Skeletal muscle satellite cell (primary cell): ENCODE measurements around the gene PP2D1.
"Not testable (repeated sequence)": the region's sequence is repeated elsewhere in the genome, so short reads cannot be mapped to it uniquely, and the experiment has no call there.

Experiments
- H3K27me3 ChIP-seq: 2 replicates; pipeline ENCODE4 v1.7.0; 2013; ENCODE audit warnings: low read length; ENCODE audit not compliant: control insufficient read depth, insufficient read depth
- H3K36me3 ChIP-seq: 2 replicates; pipeline ENCODE4 v1.7.0; 2013; ENCODE audit warnings: mild to moderate bottlenecking, control low read depth, low read length; ENCODE audit not compliant: insufficient read depth
- H3K4me1 ChIP-seq: 2 replicates; pipeline ENCODE4 v1.7.0; 2013; ENCODE audit warnings: low read length; ENCODE audit not compliant: control insufficient read depth, insufficient read depth
- H3K4me2 ChIP-seq: 2 replicates; pipeline ENCODE4 v1.7.0; 2013; ENCODE audit warnings: mild to moderate bottlenecking, low read length
- H3K4me3 ChIP-seq: 2 replicates; pipeline ENCODE4 v1.7.0; 2013; ENCODE audit warnings: low read length
- H3K9ac ChIP-seq: 2 replicates; pipeline ENCODE4 v1.7.0; 2013; ENCODE audit warnings: mild to moderate bottlenecking, low read depth, low read length, moderate library complexity
- H3K9me3 ChIP-seq: replicated peaks from 2 replicates; pipeline ENCODE4 v1.7.0; 2013; ENCODE audit warnings: mild to moderate bottlenecking, control low read depth, low read length

Gene PP2D1

DNA sequence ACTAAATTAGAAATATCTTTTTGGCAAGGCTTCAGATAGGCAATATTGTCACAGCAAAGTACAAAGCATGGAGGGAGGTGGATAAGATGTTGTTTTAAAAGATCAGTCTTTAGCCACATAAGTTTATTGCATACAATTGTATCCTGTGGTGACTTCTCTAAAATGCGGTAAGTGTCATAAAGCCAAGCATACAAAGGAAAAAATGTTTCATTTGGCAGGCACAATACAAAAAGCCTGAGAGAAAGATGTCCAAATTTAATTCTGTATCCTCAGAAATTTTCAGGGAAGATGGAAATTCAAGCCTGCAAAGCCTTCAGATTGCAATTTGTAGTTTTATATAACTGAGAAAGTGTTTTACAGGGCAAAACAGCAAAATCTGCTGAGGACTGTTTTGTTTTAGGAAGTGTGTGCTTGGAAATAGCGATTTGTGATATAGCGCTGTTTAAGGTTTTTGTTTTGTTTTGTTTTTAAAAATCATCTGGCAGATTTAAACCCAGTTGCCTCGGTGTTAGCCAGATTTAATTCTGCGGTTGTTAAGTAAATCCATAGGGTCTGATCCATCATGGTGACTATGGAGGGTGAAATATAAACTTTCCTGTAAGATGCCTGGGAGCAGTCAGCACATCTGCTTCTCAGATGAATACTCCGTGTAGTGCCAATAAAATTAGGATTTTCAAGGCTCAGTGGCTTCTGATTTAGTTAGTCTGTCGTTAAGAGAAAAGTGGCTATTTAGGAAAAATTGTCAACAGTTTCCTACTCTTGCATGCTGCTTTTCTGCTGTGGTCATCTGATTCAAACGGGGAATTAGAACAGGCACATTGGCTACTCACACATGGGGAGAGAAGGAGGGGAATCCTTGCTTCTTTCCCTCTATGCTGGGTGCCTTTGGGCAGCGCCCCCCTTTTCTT lies 36.2 kb upstream of the PP2D1 start:
- Histone ChIP-seq H3K9me3 (no peaks in the 10 kb centered on the region), H3K36me3 (no peaks in the 10 kb centered on the region), H3K27me3 (no peaks in the 10 kb centered on the region), H3K4me1 (peaks cover 28% of the 10 kb centered on the region), H3K4me3 (peak overlapping the region; percentile 7), H3K4me2 (peak overlapping the region; percentile 55), H3K9ac (peak overlapping the region; percentile 41)

DNA sequence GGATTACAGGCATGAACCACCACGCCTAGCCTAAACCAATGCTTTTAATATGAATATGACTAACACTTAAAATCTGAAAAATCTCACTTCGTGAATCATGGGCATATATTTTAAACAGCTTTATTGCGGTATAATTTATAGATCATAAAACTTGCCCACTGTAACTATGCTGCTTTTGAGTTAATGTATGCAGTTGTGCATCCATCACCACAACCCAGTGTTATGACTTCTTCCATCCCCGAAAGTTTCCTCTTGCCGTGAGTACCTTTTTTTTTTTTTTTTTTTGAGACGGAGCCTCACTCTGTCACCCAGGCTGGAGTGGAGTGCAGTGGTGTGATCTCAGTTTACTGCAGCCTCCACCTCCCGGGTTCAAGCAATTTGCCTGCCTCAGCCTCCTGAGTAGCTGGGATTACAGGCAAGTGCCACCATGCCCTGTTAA lies 35.3 kb upstream of the PP2D1 start:
- no peak overlapping the region for H3K4me3 ChIP-seq
- no peak overlapping the region for H3K9ac ChIP-seq
- peak overlapping the region; percentile 55 for H3K4me2 ChIP-seq
- no peaks in the 10 kb centered on the region for H3K36me3 ChIP-seq
- peaks cover 31% of the 10 kb centered on the region for H3K4me1 ChIP-seq
- H3K9me3 ChIP-seq: no peaks in the 10 kb centered on the region
- no peaks in the 10 kb centered on the region for H3K27me3 ChIP-seq

DNA sequence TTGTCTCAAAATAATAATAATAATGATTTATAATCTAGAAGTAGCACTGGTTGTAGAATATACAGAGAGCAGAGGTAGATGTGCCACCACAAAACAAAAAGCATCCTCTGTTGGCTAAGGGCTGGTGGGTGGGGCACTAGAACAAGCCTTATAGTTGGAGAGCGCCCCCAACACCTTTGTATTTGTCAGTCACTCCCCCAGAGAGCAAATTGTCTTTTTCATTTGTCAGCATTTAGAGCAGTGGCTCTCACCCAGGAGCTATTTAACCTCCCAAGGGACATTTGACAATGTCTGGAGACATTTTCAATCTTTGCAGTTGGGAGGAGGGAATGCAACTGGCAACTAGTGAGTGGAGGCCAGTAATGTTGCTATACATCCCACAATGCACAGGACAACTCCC lies 34.5 kb upstream of the PP2D1 start:
- no peaks in the 10 kb centered on the region for H3K36me3 ChIP-seq
- H3K4me1 ChIP-seq: peaks cover 34% of the 10 kb centered on the region

DNA sequence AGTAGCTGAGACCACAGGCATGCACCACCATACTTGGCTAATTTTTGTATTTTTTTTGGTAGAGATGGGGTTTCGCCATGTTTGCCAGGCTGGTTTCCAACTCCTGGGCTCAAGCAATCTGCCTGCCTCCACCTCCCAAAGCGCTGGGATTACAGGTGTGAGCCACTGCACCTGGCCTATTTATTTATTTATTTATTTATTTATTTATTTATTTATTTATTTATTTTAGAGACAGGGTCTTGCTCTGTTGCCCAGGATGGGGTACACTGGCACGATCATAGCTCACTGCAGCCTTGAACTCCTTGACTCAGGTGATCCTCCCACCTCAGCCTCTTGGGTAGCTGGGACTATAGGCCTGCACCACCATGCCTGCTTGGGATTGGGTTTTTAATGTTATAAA lies 33.1 kb upstream of the PP2D1 start:
- not testable (repeated sequence) for H3K9me3 ChIP-seq, H3K4me2 ChIP-seq, H3K4me3 ChIP-seq, H3K27me3 ChIP-seq, H3K36me3 ChIP-seq, H3K9ac ChIP-seq
- H3K4me1 ChIP-seq: peaks cover 37% of the 10 kb centered on the region

More for the DNA sequence above, 34.5 kb upstream of the PP2D1 start:
- H3K4me3 ChIP-seq: no peak overlapping the region
- H3K9me3 ChIP-seq: no peaks in the 10 kb centered on the region
- no peak overlapping the region for H3K9ac ChIP-seq
- H3K27me3 ChIP-seq: no peaks in the 10 kb centered on the region
- no peak overlapping the region for H3K4me2 ChIP-seq

DNA sequence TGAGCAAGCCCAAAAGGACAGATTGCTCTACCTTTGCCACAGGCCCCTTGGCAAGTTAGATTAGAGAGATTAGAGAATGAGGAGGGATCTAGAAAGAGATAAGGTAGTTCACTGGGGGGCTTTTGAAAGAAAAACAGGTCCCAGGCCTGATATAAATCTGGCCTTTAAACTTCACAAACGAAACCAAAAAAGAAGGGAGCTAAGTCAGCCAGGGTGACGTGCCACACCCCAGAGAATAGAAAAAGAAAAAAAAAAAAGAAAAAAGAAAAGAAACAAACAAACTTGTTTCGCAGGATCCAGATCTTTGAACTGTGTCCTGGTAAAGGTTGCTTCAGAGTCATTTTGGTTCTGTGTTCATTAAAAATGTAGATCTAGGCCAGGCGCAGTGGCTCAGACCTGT lies 31.8 kb upstream of the PP2D1 start:
- peak overlapping the region; percentile 41 for H3K9ac ChIP-seq
- H3K4me1 ChIP-seq: peaks cover 39% of the 10 kb centered on the region
- peak overlapping the region; percentile 60 for H3K4me2 ChIP-seq
- no peaks in the 10 kb centered on the region for H3K36me3 ChIP-seq
- H3K4me3 ChIP-seq: no peak overlapping the region
- no peaks in the 10 kb centered on the region for H3K9me3 ChIP-seq
- H3K27me3 ChIP-seq: no peaks in the 10 kb centered on the region

DNA sequence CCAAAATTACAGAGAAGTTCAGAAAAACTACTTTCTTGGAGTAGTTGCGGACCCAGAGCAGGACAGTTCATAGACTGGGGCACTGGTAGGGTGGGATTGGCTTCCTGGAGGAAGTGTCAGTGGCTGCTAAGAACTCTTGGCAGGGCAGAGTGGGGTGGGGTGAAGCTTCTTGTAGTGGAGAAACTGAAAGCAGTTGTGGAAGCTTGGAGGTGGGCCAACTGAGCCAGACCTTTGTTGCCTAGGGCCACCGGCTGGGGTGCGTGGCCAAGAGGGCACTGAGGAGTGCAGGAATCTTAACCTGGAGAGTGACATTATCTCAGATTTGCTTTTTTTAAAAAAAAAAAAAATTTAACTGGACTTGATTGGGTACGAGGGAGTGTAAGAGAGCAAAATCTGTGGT lies 31.3 kb upstream of the PP2D1 start:
- Histone ChIP-seq H3K4me3 (peak overlapping the region; percentile 20), H3K4me1 (peaks cover 39% of the 10 kb centered on the region), H3K36me3 (no peaks in the 10 kb centered on the region), H3K4me2 (peak overlapping the region; percentile 60), H3K27me3 (no peaks in the 10 kb centered on the region), H3K9ac (peak overlapping the region; percentile 41), H3K9me3 (no peaks in the 10 kb centered on the region)

DNA sequence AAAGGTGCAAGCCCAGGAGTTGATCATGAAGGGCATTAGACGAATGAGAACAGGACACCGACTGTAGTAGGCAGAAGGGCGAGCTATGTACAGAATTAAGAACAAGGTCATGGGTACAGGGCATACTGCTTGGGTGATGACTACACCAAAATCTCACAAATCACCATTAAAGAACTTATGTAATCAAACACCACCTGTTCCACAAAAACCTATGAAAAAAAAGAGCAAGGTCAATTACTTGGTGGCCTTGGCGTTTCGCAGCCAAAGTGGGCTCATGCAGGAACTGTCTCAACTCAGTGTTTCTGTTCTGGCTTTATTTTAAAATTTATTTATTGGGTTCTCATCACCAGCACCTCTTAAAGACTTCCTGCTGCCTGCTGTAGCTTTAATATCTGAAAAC lies 30.3 kb upstream of the PP2D1 start:
- H3K4me1 ChIP-seq: peaks cover 28% of the 10 kb centered on the region
- H3K9me3 ChIP-seq: no peaks in the 10 kb centered on the region
- H3K4me3 ChIP-seq: no peak overlapping the region
- H3K9ac ChIP-seq: no peak overlapping the region
- peak overlapping the region; percentile 98 for H3K4me2 ChIP-seq
- no peaks in the 10 kb centered on the region for H3K27me3 ChIP-seq
- H3K36me3 ChIP-seq: no peaks in the 10 kb centered on the region

DNA sequence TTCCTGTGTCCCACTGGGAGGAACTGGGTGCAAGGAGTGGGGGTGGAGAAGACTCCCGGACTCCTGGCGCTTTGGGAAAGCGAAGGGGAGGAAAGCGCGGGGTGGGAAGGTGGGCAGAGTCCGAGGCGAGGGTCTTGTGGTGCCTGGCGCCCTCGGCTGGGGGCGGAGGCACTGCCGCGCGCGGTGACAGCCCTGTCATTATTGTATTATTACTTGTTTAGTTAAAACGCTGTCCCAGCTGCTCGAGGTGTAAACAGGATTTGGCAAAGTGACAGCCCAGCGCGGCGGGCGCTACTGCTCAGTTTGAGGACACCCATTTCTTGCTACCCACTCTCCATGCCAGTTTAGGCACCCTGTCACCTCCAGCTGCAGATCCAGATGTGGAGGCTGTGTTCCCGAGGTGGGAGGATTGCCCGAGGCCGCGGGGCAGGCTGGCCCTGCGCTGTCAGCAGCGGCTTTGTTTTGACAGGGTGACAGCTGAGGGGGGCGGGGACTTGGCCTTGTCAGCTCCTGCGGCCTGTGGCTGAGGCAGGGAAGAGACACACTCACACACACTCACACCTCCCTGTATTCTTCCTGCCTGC lies 29.2 kb upstream of the PP2D1 start:
- Histone ChIP-seq H3K27me3 (no peaks in the 10 kb centered on the region), H3K4me1 (peaks cover 23% of the 10 kb centered on the region), H3K4me2 (peak overlapping the region; percentile 98), H3K4me3 (peak overlapping the region; percentile 80), H3K9ac (peak overlapping the region; percentile 79), H3K36me3 (no peaks in the 10 kb centered on the region), H3K9me3 (no peaks in the 10 kb centered on the region)

DNA sequence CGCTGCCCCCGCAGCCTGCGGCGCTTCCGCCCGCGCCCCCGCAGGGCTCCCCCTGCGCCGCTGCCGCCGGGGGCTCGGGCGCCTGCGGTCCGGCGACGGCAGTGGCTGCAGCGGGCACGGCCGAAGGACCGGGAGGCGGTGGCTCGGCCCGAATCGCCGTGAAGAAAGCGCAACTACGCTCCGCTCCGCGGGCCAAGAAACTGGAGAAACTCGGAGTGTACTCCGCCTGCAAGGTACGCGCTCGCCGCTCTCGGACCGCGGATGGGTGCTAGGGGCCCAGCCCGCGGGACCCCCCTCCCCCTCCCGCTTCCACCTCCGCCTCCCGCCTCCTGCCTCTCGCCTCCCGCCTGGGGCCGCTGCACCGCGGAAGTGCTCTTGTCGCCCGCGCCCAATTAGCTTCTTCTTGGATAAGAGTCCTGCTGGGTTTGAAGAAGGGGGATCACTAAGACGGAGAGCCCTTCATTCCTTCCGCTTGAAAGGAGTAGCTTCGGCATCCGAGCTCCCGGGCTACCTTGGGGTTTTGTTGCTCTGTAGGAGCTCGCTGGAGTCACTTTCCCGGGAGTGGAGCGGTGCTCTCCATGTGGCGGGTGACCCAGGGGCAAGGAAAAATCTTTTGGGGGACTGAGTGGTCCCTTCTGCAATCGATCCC lies 28.6 kb upstream of the PP2D1 start:
- H3K9ac ChIP-seq: peak overlapping the region; percentile 79
- peaks cover 23% of the 10 kb centered on the region for H3K4me1 ChIP-seq
- no peaks in the 10 kb centered on the region for H3K9me3 ChIP-seq
- peak overlapping the region; percentile 98 for H3K4me2 ChIP-seq
- H3K36me3 ChIP-seq: no peaks in the 10 kb centered on the region
- H3K27me3 ChIP-seq: no peaks in the 10 kb centered on the region
- peak overlapping the region; percentile 80 for H3K4me3 ChIP-seq

DNA sequence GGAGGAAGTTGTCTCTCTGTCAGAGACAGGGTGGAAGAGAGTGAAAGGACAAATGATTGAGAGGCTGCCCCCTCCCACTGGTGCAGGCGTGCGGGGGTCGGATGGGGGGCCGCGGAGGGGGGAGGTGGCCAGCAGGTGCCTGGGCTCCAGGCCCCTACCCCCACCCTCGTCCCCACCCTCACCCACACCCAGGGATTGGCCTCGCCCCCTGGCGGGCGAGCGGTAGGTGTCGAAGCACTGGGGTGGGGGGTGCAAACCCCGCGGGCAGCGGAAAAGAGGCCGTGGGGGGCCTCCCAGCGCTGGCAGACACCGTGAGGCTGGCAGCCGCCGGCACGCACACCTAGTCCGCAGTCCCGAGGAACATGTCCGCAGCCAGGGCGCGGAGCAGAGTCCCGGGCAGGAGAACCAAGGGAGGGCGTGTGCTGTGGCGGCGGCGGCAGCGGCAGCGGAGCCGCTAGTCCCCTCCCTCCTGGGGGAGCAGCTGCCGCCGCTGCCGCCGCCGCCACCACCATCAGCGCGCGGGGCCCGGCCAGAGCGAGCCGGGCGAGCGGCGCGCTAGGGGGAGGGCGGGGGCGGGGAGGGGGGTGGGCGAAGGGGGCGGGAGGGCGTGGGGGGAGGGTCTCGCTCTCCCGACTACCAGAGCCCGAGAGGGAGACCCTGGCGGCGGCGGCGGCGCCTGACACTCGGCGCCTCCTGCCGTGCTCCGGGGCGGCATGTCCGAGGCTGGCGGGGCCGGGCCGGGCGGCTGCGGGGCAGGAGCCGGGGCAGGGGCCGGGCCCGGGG lies 27.9 kb upstream of the PP2D1 start, which contains the start of gene KAT2B:
Gene KAT2B (plus strand): TSS at position 682 of the 783 bp plus-strand sequence. CDS start 32 bp downstream, at position 714.
- Histone ChIP-seq H3K4me2 (peak within 1 kb of the TSS; percentile 98), H3K9ac (peak within 1 kb of the TSS; percentile 79), H3K36me3 (no peaks in the 10 kb centered on the region), H3K4me1 (peaks cover 23% of the 10 kb centered on the region), H3K4me3 (peak within 1 kb of the TSS; percentile 98), H3K9me3 (no peaks in the 10 kb centered on the region), H3K27me3 (no peaks in the 10 kb centered on the region)

DNA sequence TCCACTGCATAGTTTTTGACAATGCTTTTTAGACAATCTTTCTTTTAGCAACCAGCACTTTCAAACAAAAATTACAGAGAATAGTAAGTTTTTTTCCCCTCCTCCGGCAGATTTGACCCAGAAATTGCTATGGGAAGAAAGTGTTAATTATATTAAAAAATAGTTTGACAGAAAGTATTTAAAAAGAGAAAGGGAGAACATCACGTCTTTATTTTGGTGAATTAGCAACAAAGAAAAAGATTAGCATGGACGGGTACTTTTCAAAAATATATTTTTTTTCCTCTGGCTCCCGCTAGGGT lies 27.4 kb upstream of the PP2D1 start:
- Histone ChIP-seq H3K4me3 (peak overlapping the region; percentile 98), H3K4me2 (peak overlapping the region; percentile 87), H3K4me1 (peaks cover 23% of the 10 kb centered on the region), H3K9ac (peak overlapping the region; percentile 78), H3K36me3 (no peaks in the 10 kb centered on the region), H3K9me3 (no peaks in the 10 kb centered on the region), H3K27me3 (no peaks in the 10 kb centered on the region)
